Measurements from ENCODE around the gene ERC2.

DNA sequence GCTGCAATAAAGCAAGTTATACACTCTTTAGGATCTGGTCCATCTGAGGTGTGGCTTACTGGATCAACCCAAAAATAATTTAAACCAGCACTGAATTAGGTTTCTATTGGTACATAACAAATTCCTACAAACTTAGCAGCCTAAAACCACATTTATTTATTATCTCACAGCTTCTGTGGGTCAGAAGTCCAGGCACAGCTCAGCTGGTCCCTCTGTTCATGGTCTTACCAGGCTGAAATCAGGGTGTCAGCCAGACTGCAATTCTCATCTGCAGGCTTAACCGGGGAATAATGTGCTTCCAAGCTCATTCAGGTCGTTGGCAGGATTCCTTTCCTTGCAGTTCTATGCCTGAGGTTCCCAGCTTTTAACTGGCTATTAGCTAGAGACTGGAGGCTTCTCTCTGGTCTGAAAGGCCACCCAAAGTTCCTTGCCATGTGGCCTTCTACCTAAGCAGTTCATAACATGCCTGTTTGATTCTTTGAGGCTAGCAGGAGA is 503.7 kb downstream of the ERC2 start:
- no peak for TF ChIP-seq EZH2 (IDR thresholded peaks at IDR 0.05; ENCODE audit: borderline replicate concordance, low read length)
- TF ChIP-seq, protein P1, sequence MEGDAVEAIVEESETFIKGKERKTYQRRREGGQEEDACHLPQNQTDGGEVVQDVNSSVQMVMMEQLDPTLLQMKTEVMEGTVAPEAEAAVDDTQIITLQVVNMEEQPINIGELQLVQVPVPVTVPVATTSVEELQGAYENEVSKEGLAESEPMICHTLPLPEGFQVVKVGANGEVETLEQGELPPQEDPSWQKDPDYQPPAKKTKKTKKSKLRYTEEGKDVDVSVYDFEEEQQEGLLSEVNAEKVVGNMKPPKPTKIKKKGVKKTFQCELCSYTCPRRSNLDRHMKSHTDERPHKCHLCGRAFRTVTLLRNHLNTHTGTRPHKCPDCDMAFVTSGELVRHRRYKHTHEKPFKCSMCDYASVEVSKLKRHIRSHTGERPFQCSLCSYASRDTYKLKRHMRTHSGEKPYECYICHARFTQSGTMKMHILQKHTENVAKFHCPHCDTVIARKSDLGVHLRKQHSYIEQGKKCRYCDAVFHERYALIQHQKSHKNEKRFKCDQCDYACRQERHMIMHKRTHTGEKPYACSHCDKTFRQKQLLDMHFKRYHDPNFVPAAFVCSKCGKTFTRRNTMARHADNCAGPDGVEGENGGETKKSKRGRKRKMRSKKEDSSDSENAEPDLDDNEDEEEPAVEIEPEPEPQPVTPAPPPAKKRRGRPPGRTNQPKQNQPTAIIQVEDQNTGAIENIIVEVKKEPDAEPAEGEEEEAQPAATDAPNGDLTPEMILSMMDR (IDR thresholded peaks at IDR 0.05; ENCODE audit: low read length) = no peak
